Activated effector memory CD4-positive, alpha-beta T cell treated with Interleukin-2 at 50 U/mL for 16 hours (primary cell): ENCODE measurements around the gene TMEM44.

Source experiments
- DNase-seq: peaks from one replicate; pipeline ENCODE4 v3.0.0-alpha.2; 2020

Gene TMEM44

GRCh38 chr3:194577986-194578905 is 55.0 kb downstream of the TMEM44 start:
- no peak for DNase-seq

GRCh38 chr3:194575484-194576210 is 57.6 kb downstream of the TMEM44 start:
- DNase-seq, result no peak

GRCh38 chr3:194574639-194575483 is 58.4 kb downstream of the TMEM44 start:
- DNase-seq, result no peak

GRCh38 chr3:194573680-194574437 is 59.4 kb downstream of the TMEM44 start:
- DNase-seq, result no peak

- no peak for DNase-seq
These were observed 60.2 kb downstream of the TMEM44 start for GRCh38 chr3:194572944-194573491.

- DNase-seq, result no peak
These were observed 61.0 kb downstream of the TMEM44 start for GRCh38 chr3:194572143-194572789.

- no peak for DNase-seq
These were observed 61.6 kb downstream of the TMEM44 start for GRCh38 chr3:194571491-194572142.

- DNase-seq, result no peak
These were observed 62.3 kb downstream of the TMEM44 start for GRCh38 chr3:194570898-194571297.

- DNase-seq, result no peak
These were observed 63.0 kb downstream of the TMEM44 start for GRCh38 chr3:194570235-194570634.

- no peak for DNase-seq
These were observed 64.0 kb downstream of the TMEM44 start for GRCh38 chr3:194569252-194569651.

GRCh38 chr3:194565597-194566190 is 67.5 kb downstream of the TMEM44 start:
- no peak for DNase-seq

- DNase-seq, result no peak
These were observed 70.2 kb downstream of the TMEM44 start for GRCh38 chr3:194562986-194563385.

- no peak for DNase-seq
These were observed 71.8 kb downstream of the TMEM44 start for GRCh38 chr3:194561306-194561974.

- no peak for DNase-seq
These were observed 73.2 kb downstream of the TMEM44 start for GRCh38 chr3:194560047-194560446.

- no peak for DNase-seq
These were observed 73.7 kb downstream of the TMEM44 start for GRCh38 chr3:194559530-194559929.

GRCh38 chr3:194556086-194557056 is 76.8 kb downstream of the TMEM44 start:
- DNase-seq, result no peak

- DNase-seq, result no peak
These were observed 77.8 kb downstream of the TMEM44 start for GRCh38 chr3:194555175-194556062.
